Neural cell (in vitro differentiated cells): ENCODE measurements around the gene KCNA4. TPM values are rescaled to one million over a fixed set of nuclear protein-coding genes. Genes with fewer than 3 reads are reported as not detected.

Experiments used
- H2AFZ ChIP-seq: fragments of 200-600, 300-800 bp; sonication (generic), shearing (Covaris generic); 2 replicates; pipeline ENCODE4 v1.6.0; 2014; ENCODE audit warnings: low read depth, mild to moderate bottlenecking, antibody characterized with exemption, low read length, moderate library complexity
- H3F3A ChIP-seq: fragments of 200-600 bp; shearing (Covaris generic); 2 replicates; pipeline ENCODE4 v1.6.1; 2016; ENCODE audit warnings: mild to moderate bottlenecking, moderate library complexity, mixed read lengths, antibody characterized with exemption, low read length; ENCODE audit not compliant: insufficient read depth, poor library complexity, severe bottlenecking
- H3K27ac ChIP-seq: fragments of 200-600, 300-800 bp; sonication (generic), shearing (Covaris generic); 2 replicates; pipeline ENCODE4 v1.5.1; 2014; ENCODE audit warnings: mild to moderate bottlenecking, low read length, moderate library complexity
- H3K27me3 ChIP-seq: fragments of 300-800, 200-600 bp; sonication (generic), shearing (Covaris generic); 2 replicates; pipeline ENCODE4 v1.6.0; 2014; ENCODE audit warnings: mild to moderate bottlenecking, low read depth, low read length, moderate library complexity; ENCODE audit not compliant: insufficient read depth
- H3K36me3 ChIP-seq: fragments of 300-800, 200-600 bp; sonication (generic), shearing (Covaris generic); 2 replicates; pipeline ENCODE4 v1.5.1; 2014; ENCODE audit warnings: mild to moderate bottlenecking, antibody characterized with exemption, low read length, moderate library complexity; ENCODE audit not compliant: insufficient read depth
- H3K4me2 ChIP-seq: fragments of 300-800, 200-600 bp; sonication (generic), shearing (Covaris generic); 2 replicates; pipeline ENCODE4 v1.6.0; 2014; ENCODE audit warnings: mild to moderate bottlenecking, low read length
- H3K4me3 ChIP-seq: fragments of 300-800, 200-600 bp; sonication (generic), shearing (Covaris generic); 2 replicates; pipeline ENCODE4 v1.5.1; 2014; ENCODE audit warnings: mild to moderate bottlenecking, low read length, moderate library complexity
- H3K79me2 ChIP-seq: fragments of 200-600 bp; shearing (Covaris generic); replicated peaks from 2 replicates; pipeline ENCODE4 v1.6.0; 2014; ENCODE audit warnings: mild to moderate bottlenecking, low read length, moderate library complexity; ENCODE audit not compliant: insufficient read depth
- H3K9ac ChIP-seq: fragments of 300-800, 200-600 bp; sonication (generic), shearing (Covaris generic); 2 replicates; pipeline ENCODE4 v1.6.1; 2016; ENCODE audit warnings: mild to moderate bottlenecking, low read length, mixed read lengths
- H3K9me2 ChIP-seq: fragments of 200-600 bp; shearing (Covaris generic); 2 replicates; pipeline ENCODE4 v1.6.1; 2016; ENCODE audit warnings: mild to moderate bottlenecking, low read length, mixed read lengths; ENCODE audit not compliant: insufficient read depth
- H3K9me3 ChIP-seq: fragments of 200-600, 300-800 bp; sonication (generic), shearing (Covaris generic); 2 replicates; pipeline ENCODE4 v1.6.1; 2016; ENCODE audit warnings: mild to moderate bottlenecking, mixed run types, low read length, moderate library complexity, mixed read lengths
- H4K20me1 ChIP-seq: fragments of 200-600 bp; shearing (Covaris generic); 2 replicates; pipeline ENCODE4 v1.6.1; 2016; ENCODE audit warnings: mild to moderate bottlenecking, mixed run types; ENCODE audit not compliant: insufficient read depth
- CTCF ChIP-seq: fragments of 450-650 bp; IDR thresholded peaks from 2 replicates; pipeline ENCODE4 v1.5.1; 2014; ENCODE audit warnings: antibody characterized with exemption, mild to moderate bottlenecking, moderate library complexity; ENCODE audit not compliant: poor library complexity, severe bottlenecking
- EP300 ChIP-seq: fragments of 450-650 bp; conservative IDR thresholded peaks from 2 replicates; pipeline ENCODE4 v1.6.1; 2014; ENCODE audit warnings: antibody characterized with exemption, mild to moderate bottlenecking, moderate library complexity; ENCODE audit not compliant: poor library complexity, severe bottlenecking
- EZH2 ChIP-seq: fragments of 200-600, 300-800 bp; shearing (Covaris generic), sonication (generic); IDR thresholded peaks from 2 replicates; pipeline ENCODE4 v1.6.1; 2014; ENCODE audit warnings: antibody characterized with exemption, low read length, borderline replicate concordance, mild to moderate bottlenecking; ENCODE audit not compliant: insufficient read depth, poor library complexity, severe bottlenecking
- MXI1 ChIP-seq: fragments of 450-650 bp; conservative IDR thresholded peaks from 2 replicates; pipeline ENCODE4 v1.6.1; 2014; ENCODE audit warnings: antibody characterized with exemption, mild to moderate bottlenecking; ENCODE audit not compliant: poor library complexity, severe bottlenecking
- POLR2AphosphoS5 ChIP-seq: IDR thresholded peaks from 2 replicates; pipeline ENCODE4 v1.6.1; 2012
- RAD21 ChIP-seq: fragments of 450-650 bp; conservative IDR thresholded peaks from 2 replicates; pipeline ENCODE4 v1.6.1; 2014; ENCODE audit warnings: antibody characterized with exemption, mild to moderate bottlenecking, moderate library complexity
- REST ChIP-seq: IDR thresholded peaks from 2 replicates; pipeline ENCODE4 v1.6.1; 2012; ENCODE audit warnings: borderline replicate concordance
- SMC3 ChIP-seq: fragments of 450-650 bp; conservative IDR thresholded peaks from 2 replicates; pipeline ENCODE4 v1.6.1; 2014; ENCODE audit warnings: antibody characterized with exemption, mild to moderate bottlenecking, moderate library complexity; ENCODE audit not compliant: poor library complexity
- TAF1 ChIP-seq: IDR thresholded peaks from 2 replicates; pipeline ENCODE4 v1.6.1; 2012; ENCODE audit warnings: low read depth
- polyA plus RNA-seq: library from polyadenylated mRNA; depleted of rRNA; stranded (reverse); fragments of >200 nt; gene quantifications from 2 replicates; pipeline ENCODE4 v1.2.3, GENCODE V29; 2014

Gene KCNA4
- polyA plus RNA-seq, 1 donor from 2014 or later = 5.9 TPM

GRCh38 chr11:30059172-30059815, 42.5 kb upstream of the KCNA4 start:
- Histone ChIP-seq H3K36me3 (no peaks in the 10 kb centered on the region), H3K9me2 (no peaks in the 10 kb centered on the region), H3K4me3 (no peak overlapping the region), H3F3A (no peaks in the 10 kb centered on the region), H3K79me2 (no peaks in the 10 kb centered on the region), H4K20me1 (no peaks in the 10 kb centered on the region), H3K9ac (no peak overlapping the region), H3K27me3 (no peaks in the 10 kb centered on the region), H3K9me3 (no peaks in the 10 kb centered on the region), H3K27ac (no peak overlapping the region), H3K4me2 (no peak overlapping the region), H2AFZ (no peak overlapping the region)
- TF ChIP-seq EZH2 = no peak
- TF ChIP-seq EP300 = no peak
- no peak for TF ChIP-seq SMC3
- TF ChIP-seq TAF1 = no peak
- TF ChIP-seq MXI1 = no peak
- TF ChIP-seq CTCF = no peak
- no peak for TF ChIP-seq POLR2AphosphoS5
- TF ChIP-seq REST = no peak
- TF ChIP-seq RAD21 = no peak

GRCh38 chr11:30049214-30049613, 32.4 kb upstream of the KCNA4 start:
- no peaks in the 10 kb centered on the region for H3F3A ChIP-seq
- H3K9ac ChIP-seq = no peak overlapping the region
- no peaks in the 10 kb centered on the region for H3K36me3 ChIP-seq
- H3K27me3 ChIP-seq = no peaks in the 10 kb centered on the region
- H3K4me3 ChIP-seq = no peak overlapping the region
- H2AFZ ChIP-seq = no peak overlapping the region
- H3K79me2 ChIP-seq = no peaks in the 10 kb centered on the region
- no peaks in the 10 kb centered on the region for H3K9me2 ChIP-seq
- no peak overlapping the region for H3K27ac ChIP-seq
- H3K9me3 ChIP-seq = no peaks in the 10 kb centered on the region
- no peak overlapping the region for H3K4me2 ChIP-seq
- no peak for TF ChIP-seq CTCF
- no peak for TF ChIP-seq RAD21
- TF ChIP-seq MXI1 = no peak
- no peak for TF ChIP-seq EZH2
- TF ChIP-seq REST = no peak
- TF ChIP-seq POLR2AphosphoS5 = no peak
- TF ChIP-seq SMC3 = no peak
- TF ChIP-seq EP300 = no peak
- no peak for TF ChIP-seq TAF1
- no peaks in the 10 kb centered on the region for H4K20me1 ChIP-seq
